Thoracic aorta (tissue), 2 donors: ENCODE results near the gene GARNL3. TPM values are rescaled to one million over a fixed set of nuclear protein-coding genes. Genes with fewer than 3 reads are reported as not detected.

Experiments
- ATAC-seq: fragments of 150-250 bp; one replicate; pipeline ENCODE4 v1.8.0; 2017; ENCODE audit warnings: low read depth; ENCODE audit not compliant: insufficient number of reproducible peaks, low FRiP score
- DNase-seq: peaks from one replicate; pipeline ENCODE4 v3.0.0-alpha.2; 2020; ENCODE audit warnings: low spot score
- H3K27ac ChIP-seq, 2 donors: fragments of 200-600 bp; sonication (generic); 1 replicate in 1 of 2; 2 replicates in 1 of 2; pipeline ENCODE4 v1.5.1; 2016; ENCODE audit warnings: mild to moderate bottlenecking in 2 of 2, moderate library complexity in 2 of 2
- H3K27me3 ChIP-seq: fragments of 200-600 bp; sonication (generic); replicated peaks from 2 replicates; pipeline ENCODE4 v1.6.0; 2016; ENCODE audit warnings: mild to moderate bottlenecking; ENCODE audit not compliant: insufficient read depth
- H3K36me3 ChIP-seq: fragments of 200-600 bp; sonication (generic); one replicate; pipeline ENCODE4 v1.5.1; 2016
- H3K4me1 ChIP-seq, 2 donors: fragments of 200-600 bp; sonication (generic); 1 replicate in 1 of 2; 2 replicates in 1 of 2; pipeline versions ENCODE4 v1.5.1 to v1.6.0; 2016; ENCODE audit warnings: low read depth in 2 of 2, mild to moderate bottlenecking in 1 of 2; ENCODE audit not compliant: control insufficient read depth in 1 of 2
- H3K4me3 ChIP-seq: fragments of 200-600 bp; sonication (generic); 2 replicates; pipeline ENCODE4 v1.5.1; 2016; ENCODE audit warnings: mild to moderate bottlenecking
- H3K9me3 ChIP-seq: fragments of 200-600 bp; sonication (generic); 2 replicates; pipeline ENCODE4 v1.5.1; 2016
- CTCF ChIP-seq: fragments of 200-600 bp; sonication (generic); IDR thresholded peaks from one replicate; pipeline ENCODE4 v1.5.1; 2019; ENCODE audit warnings: antibody characterized with exemption
- total RNA-seq, 2 donors: library from RNA; depleted of rRNA; stranded (reverse); fragments of >200 nt; gene quantifications; one replicate each; pipeline versions ENCODE4 v1.1.0 to v1.2.3, GENCODE V29; 2016

Gene GARNL3
- total RNA-seq, 2 donors from 2014 or later: 59.3 to 63.4 TPM

DNA sequence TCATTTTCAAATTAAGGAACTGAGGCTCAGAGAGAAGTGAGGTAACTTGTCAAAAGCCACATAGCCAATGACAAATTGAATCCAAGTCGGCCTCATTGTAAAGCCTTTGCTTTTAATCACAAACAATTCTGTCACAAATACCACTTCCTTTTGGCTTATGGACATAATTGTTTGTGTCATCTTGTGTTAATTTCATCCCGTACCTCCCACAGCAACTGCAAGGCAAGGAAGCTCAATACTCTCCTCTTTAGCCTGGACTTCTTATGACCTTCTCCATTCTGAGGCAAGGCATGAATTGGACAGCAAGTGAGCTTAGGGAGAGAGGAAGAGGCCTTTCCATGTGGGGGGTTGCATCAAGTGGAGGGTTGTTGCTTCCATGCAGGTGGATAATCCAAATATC, 70.2 kb downstream of the GARNL3 start:
- H3K9me3 ChIP-seq: no peaks in the 10 kb centered on the region
- no peak for TF ChIP-seq CTCF
- ATAC-seq (no peak), DNase-seq (no peak)
- no peaks in the 10 kb centered on the region for H3K27me3 ChIP-seq
- H3K36me3 ChIP-seq: no peaks in the 10 kb centered on the region
- peaks cover 20 to 50% of the 10 kb centered on the region in 2 donors for H3K4me1 ChIP-seq
- peak overlapping the region in 1 of 2 donors; percentile 83 for H3K27ac ChIP-seq
- H3K4me3 ChIP-seq: no peak overlapping the region

GRCh38 chr9:127336086-127336485, 71.5 kb downstream of the GARNL3 start:
- no peaks in the 10 kb centered on the region for H3K36me3 ChIP-seq
- H3K27me3 ChIP-seq: no peaks in the 10 kb centered on the region
- peaks cover 20 to 60% of the 10 kb centered on the region in 2 donors for H3K4me1 ChIP-seq
- no peak for TF ChIP-seq CTCF
- DNase-seq (no peak), ATAC-seq (no peak)
- peak overlapping the region; percentile 69 to 83 for H3K27ac ChIP-seq
- no peaks in the 10 kb centered on the region for H3K9me3 ChIP-seq
- no peak overlapping the region for H3K4me3 ChIP-seq

- Histone ChIP-seq H3K4me1 (peaks cover 20 to 60% of the 10 kb centered on the region in 2 donors), H3K27ac (peak overlapping the region; percentile 69 to 83), H3K9me3 (no peaks in the 10 kb centered on the region), H3K27me3 (no peaks in the 10 kb centered on the region), H3K36me3 (no peaks in the 10 kb centered on the region), H3K4me3 (peak overlapping the region; percentile 22)
- ATAC-seq (peak; percentile 93), DNase-seq (peak; percentile 82)
- no peak for TF ChIP-seq CTCF
Measured at GRCh38 chr9:127336506-127337352, 72.2 kb downstream of the GARNL3 start.

- Histone ChIP-seq H3K27ac (no peak overlapping the region), H3K36me3 (peaks cover 10% of the 10 kb centered on the region), H3K4me1 (peaks cover 20 to 40% of the 10 kb centered on the region in 2 donors), H3K27me3 (no peaks in the 10 kb centered on the region), H3K9me3 (no peaks in the 10 kb centered on the region), H3K4me3 (no peak overlapping the region)
- ATAC-seq (no peak), DNase-seq (no peak)
- TF ChIP-seq CTCF: no peak
Measured at GRCh38 chr9:127340721-127341120, 76.1 kb downstream of the GARNL3 start.

- Histone ChIP-seq H3K4me1 (peaks cover 19 to 36% of the 10 kb centered on the region in 2 donors), H3K36me3 (peaks cover 11% of the 10 kb centered on the region), H3K27ac (no peak overlapping the region), H3K4me3 (no peak overlapping the region), H3K9me3 (no peaks in the 10 kb centered on the region), H3K27me3 (no peaks in the 10 kb centered on the region)
- DNase-seq (no peak), ATAC-seq (no peak)
- TF ChIP-seq CTCF: no peak
Measured at GRCh38 chr9:127341152-127341551, 76.6 kb downstream of the GARNL3 start.
